GM21723 (cell line): ENCODE measurements around the gene NCEH1.
"Not testable (repeated sequence)": the region's sequence is repeated elsewhere in the genome, so short reads cannot be mapped to it uniquely, and the experiment has no call there.

Experiments
- ATAC-seq: cut with Tn5 transposase; IDR thresholded peaks from one replicate; pipeline ENCODE4 v1.9.1; 2021; ENCODE audit warnings: mild to moderate bottlenecking, moderate library complexity; ENCODE audit not compliant: unreplicated experiment

The NCEH1 gene

DNA sequence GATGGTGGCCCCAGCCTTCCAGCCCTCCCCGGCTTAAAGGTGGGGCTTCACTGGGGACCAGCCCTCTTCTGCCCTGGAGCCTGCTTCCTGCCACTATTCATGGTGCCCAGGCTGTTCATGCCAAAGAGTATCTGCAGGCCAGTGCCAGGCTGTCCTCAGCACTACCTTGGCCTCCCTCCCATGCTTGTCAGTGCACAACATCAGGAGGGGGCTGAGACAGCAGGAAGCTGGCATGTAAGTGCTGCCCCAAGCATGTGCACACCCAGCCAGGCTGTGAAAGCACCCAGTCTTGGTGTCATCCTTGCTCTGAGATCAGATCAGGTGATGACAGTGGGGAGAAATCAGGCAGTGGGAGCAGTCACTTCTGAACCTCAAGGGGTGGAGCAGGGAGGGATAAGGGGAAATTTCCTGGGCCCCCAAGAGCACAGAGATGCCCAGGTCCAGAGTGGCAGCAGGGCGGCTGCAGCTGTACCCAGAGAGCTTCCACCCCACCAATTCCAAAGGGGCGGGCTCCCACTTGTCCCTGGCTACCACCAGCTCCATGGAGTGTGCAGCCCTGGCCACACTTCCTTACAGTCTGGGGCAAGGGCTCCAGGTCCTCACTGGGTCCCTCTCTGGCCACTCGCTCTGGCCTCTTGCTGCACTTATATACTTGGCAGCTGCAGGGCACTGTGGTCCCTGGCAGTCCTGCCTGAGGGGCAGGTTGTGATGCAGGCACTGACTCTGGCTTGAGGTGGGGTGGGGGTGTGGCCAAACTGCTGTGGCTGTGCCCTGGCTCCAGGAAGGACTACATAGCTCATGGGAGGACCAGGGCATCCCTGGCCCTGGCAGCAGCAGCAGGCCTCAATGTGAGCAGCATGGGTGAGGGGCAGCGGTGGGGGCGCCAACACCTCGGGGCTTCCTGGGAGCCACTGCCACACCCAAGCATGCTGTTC lies 96.3 kb downstream of the NCEH1 start:
- ATAC-seq = no peak

GRCh38 chr3:172613845-172614244 lies 97.0 kb downstream of the NCEH1 start:
- ATAC-seq = no peak

- no peak for ATAC-seq
These were observed 97.8 kb downstream of the NCEH1 start for GRCh38 chr3:172612871-172613678.

- no peak for ATAC-seq
These were observed 101.1 kb downstream of the NCEH1 start for GRCh38 chr3:172609750-172610149.

DNA sequence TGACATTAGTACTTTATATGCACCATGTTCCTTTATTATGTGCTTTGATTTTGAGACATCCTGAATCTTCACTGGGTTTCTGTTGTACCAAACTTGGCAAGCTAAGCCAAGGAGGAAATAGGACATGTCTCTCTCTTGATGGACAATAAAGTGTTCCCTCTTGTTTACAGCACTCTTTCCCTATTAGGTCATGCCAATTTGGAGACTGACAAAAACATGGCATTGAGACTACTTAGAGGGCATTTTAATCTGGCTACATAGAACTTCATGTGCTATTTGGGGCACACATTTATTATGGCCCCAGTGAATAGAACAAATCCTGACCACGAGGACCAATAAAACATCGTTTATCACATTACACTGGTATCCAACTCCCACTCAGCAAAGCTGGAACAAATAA lies 102.3 kb downstream of the NCEH1 start:
- no peak for ATAC-seq

GRCh38 chr3:172607305-172608121 lies 103.4 kb downstream of the NCEH1 start:
- ATAC-seq = no peak

DNA sequence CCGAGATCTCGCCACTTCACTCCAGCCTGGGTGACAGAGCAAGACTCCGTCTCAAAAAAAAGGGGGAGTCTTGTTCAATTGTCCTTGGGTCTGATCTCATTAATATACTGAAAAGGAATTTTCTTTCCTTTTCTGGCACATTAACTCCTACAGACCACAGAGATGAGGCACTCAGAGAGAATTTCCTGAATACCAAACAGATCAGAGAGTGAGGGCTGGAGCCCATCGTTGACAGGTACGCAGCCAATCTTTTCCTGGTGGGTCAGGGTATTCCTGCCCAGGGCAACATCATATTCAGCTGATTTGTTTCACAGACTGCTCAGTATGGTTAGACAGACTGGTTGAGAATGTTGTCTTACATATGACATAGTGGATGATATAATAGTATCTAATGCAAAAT lies 104.8 kb downstream of the NCEH1 start:
- no peak for ATAC-seq

- ATAC-seq = no peak
These were observed 105.8 kb downstream of the NCEH1 start for GRCh38 chr3:172604895-172605646.

GRCh38 chr3:172601066-172601832 lies 109.6 kb downstream of the NCEH1 start:
- ATAC-seq = no peak

DNA sequence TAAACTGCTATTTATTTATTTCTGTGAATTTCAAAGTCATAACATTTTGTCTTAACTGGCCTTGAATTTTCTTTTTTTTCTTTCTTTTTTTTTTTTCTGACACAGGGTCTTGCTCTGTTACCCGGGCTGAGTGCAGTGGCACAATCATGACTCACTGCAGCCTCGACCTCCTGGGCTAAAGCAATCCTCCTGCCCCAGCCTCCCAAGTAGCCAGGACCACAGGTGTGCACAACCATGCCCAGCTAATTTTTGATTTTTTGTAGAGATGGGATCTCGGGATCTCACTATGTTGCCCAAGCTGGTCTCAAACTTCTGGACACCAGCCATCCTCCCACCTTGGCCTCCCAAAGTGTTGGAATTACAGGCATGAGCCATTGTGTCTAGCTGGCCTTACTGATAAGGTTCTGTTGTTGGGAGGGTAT lies 110.2 kb downstream of the NCEH1 start:
- ATAC-seq = no peak

GRCh38 chr3:172598904-172599303 lies 112.0 kb downstream of the NCEH1 start:
- ATAC-seq = no peak

- no peak for ATAC-seq
These were observed 114.5 kb downstream of the NCEH1 start for GRCh38 chr3:172596394-172596706.

DNA sequence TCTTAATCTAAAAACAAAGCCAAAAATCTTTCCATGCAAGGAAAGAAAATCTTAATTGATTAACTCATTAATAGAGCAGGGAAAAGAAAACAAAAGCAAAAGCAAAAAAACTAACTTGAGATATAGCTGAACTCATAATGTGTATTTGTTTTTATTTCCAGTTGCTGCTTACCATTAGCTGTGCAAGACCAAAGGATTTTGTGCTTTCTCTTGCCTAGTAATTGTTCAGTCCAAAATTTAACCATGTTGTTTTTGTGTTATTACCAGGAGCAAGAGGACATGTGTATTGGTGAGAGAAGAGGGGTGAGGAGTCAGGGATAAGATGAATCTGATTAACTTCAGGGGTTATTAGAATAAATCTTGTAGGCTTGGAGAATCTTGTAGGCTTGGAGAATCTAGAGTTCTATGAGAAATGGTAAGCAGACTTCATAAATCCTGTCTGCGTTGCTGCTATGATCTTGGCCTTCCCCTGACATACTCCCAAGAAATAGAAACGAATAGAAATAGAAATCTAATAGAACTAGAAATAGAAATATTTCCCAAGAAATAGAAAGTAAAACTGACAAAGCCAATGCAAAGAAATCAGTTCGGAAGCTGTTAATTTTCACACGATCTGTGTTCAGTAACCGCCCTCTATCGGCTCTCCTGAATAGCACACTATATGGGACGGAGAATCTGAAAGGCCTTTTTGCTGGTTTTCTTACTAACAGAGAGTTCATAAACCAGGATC lies 115.0 kb downstream of the NCEH1 start:
- peak; percentile 49 for ATAC-seq

- ATAC-seq = not testable (repeated sequence)
These were observed 115.8 kb downstream of the NCEH1 start for GRCh38 chr3:172594900-172595663.

- no peak for ATAC-seq
These were observed 117.8 kb downstream of the NCEH1 start for GRCh38 chr3:172592898-172593669.

- ATAC-seq = peak; percentile 88
These were observed 118.7 kb downstream of the NCEH1 start for GRCh38 chr3:172591876-172592771.
